Keratinocyte (primary cell): ENCODE results near the gene LTBR. TPM values are rescaled to one million over a fixed set of nuclear protein-coding genes. Genes with fewer than 3 reads are reported as not detected.
"Not testable (repeated sequence)": the region's sequence is repeated elsewhere in the genome, so short reads cannot be mapped to it uniquely, and the experiment has no call there.

Experiments
- DNase-seq: peaks from one replicate; pipeline ENCODE4 v3.0.0-alpha.2; 2011; ENCODE audit warnings: low read depth, missing footprints, low spot score
- FAIRE-seq: peaks from 2 replicates; lab custom pipeline; 2011; peaks lifted over from hg19 to GRCh38; lab: Jason Lieb, UNC
- H2AFZ ChIP-seq: 2 replicates; pipeline ENCODE4 v1.6.0; 2012; ENCODE audit warnings: low read length, control low read depth, inconsistent platforms; ENCODE audit not compliant: control insufficient read depth
- H3K27ac ChIP-seq: 2 replicates; pipeline ENCODE4 v1.5.1; 2011; ENCODE audit warnings: low read length; ENCODE audit not compliant: control insufficient read depth, insufficient read depth
- H3K27me3 ChIP-seq: 3 replicates; pipeline ENCODE4 v1.6.0; 2011; ENCODE audit warnings: low read length; ENCODE audit not compliant: control insufficient read depth, insufficient read depth; ENCODE audit errors: extremely low read depth
- H3K36me3 ChIP-seq, 2 experiments: 2 replicates in 1 of 2; 3 replicates in 1 of 2; pipeline ENCODE4 v1.5.1; 2011; ENCODE audit warnings: low read length in 2 of 2, mild to moderate bottlenecking in 1 of 2; ENCODE audit not compliant: control insufficient read depth in 2 of 2, insufficient read depth in 2 of 2; ENCODE audit errors: extremely low read depth in 1 of 2
- H3K4me1 ChIP-seq: 3 replicates; pipeline ENCODE4 v1.5.1; 2011; ENCODE audit warnings: low read length; ENCODE audit not compliant: control insufficient read depth, insufficient read depth; ENCODE audit errors: extremely low read depth
- H3K4me2 ChIP-seq: 3 replicates; pipeline ENCODE4 v1.6.0; 2011; ENCODE audit warnings: low read depth, low read length; ENCODE audit not compliant: control insufficient read depth, insufficient read depth; ENCODE audit errors: extremely low read depth
- H3K4me3 ChIP-seq, 3 experiments: fragments of 200-600 bp in 1 of 3; sonication (generic) in 1 of 3; 2 replicates in 2 of 3; 3 replicates in 1 of 3; pipeline ENCODE4 v1.5.1; 2011 to 2016; ENCODE audit warnings: low read length in 3 of 3, mild to moderate bottlenecking in 3 of 3, control low read depth in 2 of 3, inconsistent platforms in 1 of 3, low read depth in 1 of 3, mixed read lengths in 1 of 3, mixed run types in 1 of 3, moderate library complexity in 1 of 3; ENCODE audit not compliant: control insufficient read depth in 2 of 3, insufficient read depth in 2 of 3; ENCODE audit errors: extremely low read depth in 1 of 3
- H3K79me2 ChIP-seq: 2 replicates; pipeline ENCODE4 v1.6.0; 2012; ENCODE audit warnings: low read length; ENCODE audit not compliant: control insufficient read depth, insufficient read depth
- H3K9ac ChIP-seq: 3 replicates; pipeline ENCODE4 v1.6.0; 2011; ENCODE audit warnings: low read length; ENCODE audit not compliant: control insufficient read depth, insufficient read depth; ENCODE audit errors: extremely low read depth
- H3K9me1 ChIP-seq: 3 replicates; pipeline ENCODE4 v1.6.0; 2011; ENCODE audit warnings: low read length; ENCODE audit not compliant: control insufficient read depth, insufficient read depth; ENCODE audit errors: extremely low read depth
- H3K9me3 ChIP-seq: 2 replicates; pipeline ENCODE4 v1.5.1; 2012; ENCODE audit warnings: low read depth, low read length; ENCODE audit not compliant: control insufficient read depth
- H4K20me1 ChIP-seq: 3 replicates; pipeline ENCODE4 v1.6.0; 2011; ENCODE audit warnings: low read length; ENCODE audit not compliant: control insufficient read depth, insufficient read depth; ENCODE audit errors: extremely low read depth
- EZH2 ChIP-seq: IDR thresholded peaks from one replicate; pipeline ENCODE4 v1.6.1; 2012; ENCODE audit warnings: inconsistent platforms, mild to moderate bottlenecking, low read length, moderate library complexity
- dilution Hi-C: fragments of 300-500 bp; cut with MboI; formaldehyde crosslinking; loops from one replicate; pipeline ENCODE4 v1.7.0; 2020; ENCODE audit warnings: low sequenced_read_pairs; ENCODE audit not compliant: extremely low pct_ligation_motif_present
- polyA plus RNA-seq, 5 experiments: library from polyadenylated mRNA; depleted of rRNA in 3 of 5; stranded (reverse) in 3 of 5; stranded (forward) in 1 of 5; unstranded in 1 of 5; fragments of >200 nt; gene quantifications; 1 replicate in 1 of 5; 2 replicates in 3 of 5; 3 replicates in 1 of 5; pipeline versions ENCODE4 v1.2.1 to v1.2.3, GENCODE V29; 2011 to 2012; ENCODE audit warnings: missing spikeins in 2 of 5, low read depth in 1 of 5, low replicate concordance in 1 of 5
- TF ChIP-seq, protein P1 (sequence below), 3 experiments: IDR thresholded peaks in 1 of 3; conservative IDR thresholded peaks in 1 of 3; optimal IDR thresholded peaks in 1 of 3; 2 replicates in 2 of 3; 3 replicates in 1 of 3; pipeline versions ENCODE3 to v1.5.1; 2011; ENCODE audit warnings: low read length in 3 of 3, mild to moderate bottlenecking in 3 of 3, moderate library complexity in 2 of 3, control low read depth in 1 of 3, inconsistent platforms in 1 of 3; ENCODE audit not compliant: insufficient read depth in 2 of 3; ENCODE audit errors: extremely low read depth in 1 of 3

The LTBR gene
- polyA plus RNA-seq, 1 donor (not counting 4 experiments of a cell fraction or from before 2014, with no cell fraction given), result 42.7 TPM

DNA sequence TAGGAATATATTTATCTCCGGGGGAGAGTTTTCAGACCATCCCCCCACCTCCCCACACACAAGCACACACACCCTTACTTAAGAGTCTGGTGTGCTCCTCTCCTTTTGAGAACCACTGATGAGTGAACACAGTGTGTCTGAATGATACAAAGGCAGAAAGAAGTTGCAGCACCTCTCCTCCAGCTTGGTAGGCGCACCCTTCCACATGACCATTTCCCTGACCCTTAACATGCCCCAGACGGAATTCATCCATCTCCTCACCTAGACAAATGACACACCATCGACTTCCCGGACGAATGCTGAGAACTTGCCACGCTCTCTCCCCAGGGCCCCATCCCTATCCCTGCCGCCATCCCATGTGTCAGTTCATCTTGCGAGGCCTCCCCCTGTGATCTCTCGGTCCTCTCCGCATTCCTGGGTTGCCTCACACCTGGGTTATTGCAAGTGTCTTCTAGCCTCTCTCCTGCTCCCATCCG lies 46.0 kb upstream of the LTBR start:
- Histone ChIP-seq H3K79me2 (peaks cover 64% of the 10 kb centered on the region), H3K9ac (peak overlapping the region; percentile 90), H3K9me1 (no peaks in the 10 kb centered on the region), H3K4me1 (peaks cover 70% of the 10 kb centered on the region), H3K9me3 (no peaks in the 10 kb centered on the region), H3K27me3 (no peaks in the 10 kb centered on the region), H3K4me2 (peak overlapping the region; percentile 88), H3K36me3 (peaks cover 6 to 26% of the 10 kb centered on the region in 2 experiments), H3K27ac (peak overlapping the region; percentile 98), H4K20me1 (peaks cover 6% of the 10 kb centered on the region), H2AFZ (no peak overlapping the region), H3K4me3 (peak overlapping the region; percentile 6 to 96 (median 65))
- dilution Hi-C loops, result no loop called here
- FAIRE-seq, result peak; percentile 69
- no peak for DNase-seq
- TF ChIP-seq, protein P1, sequence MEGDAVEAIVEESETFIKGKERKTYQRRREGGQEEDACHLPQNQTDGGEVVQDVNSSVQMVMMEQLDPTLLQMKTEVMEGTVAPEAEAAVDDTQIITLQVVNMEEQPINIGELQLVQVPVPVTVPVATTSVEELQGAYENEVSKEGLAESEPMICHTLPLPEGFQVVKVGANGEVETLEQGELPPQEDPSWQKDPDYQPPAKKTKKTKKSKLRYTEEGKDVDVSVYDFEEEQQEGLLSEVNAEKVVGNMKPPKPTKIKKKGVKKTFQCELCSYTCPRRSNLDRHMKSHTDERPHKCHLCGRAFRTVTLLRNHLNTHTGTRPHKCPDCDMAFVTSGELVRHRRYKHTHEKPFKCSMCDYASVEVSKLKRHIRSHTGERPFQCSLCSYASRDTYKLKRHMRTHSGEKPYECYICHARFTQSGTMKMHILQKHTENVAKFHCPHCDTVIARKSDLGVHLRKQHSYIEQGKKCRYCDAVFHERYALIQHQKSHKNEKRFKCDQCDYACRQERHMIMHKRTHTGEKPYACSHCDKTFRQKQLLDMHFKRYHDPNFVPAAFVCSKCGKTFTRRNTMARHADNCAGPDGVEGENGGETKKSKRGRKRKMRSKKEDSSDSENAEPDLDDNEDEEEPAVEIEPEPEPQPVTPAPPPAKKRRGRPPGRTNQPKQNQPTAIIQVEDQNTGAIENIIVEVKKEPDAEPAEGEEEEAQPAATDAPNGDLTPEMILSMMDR (optimal IDR thresholded peaks at IDR 0.05 in 1 of 3, IDR thresholded peaks at IDR 0.05 in 1 of 3, conservative IDR thresholded peaks at IDR 0.05 in 1 of 3; ENCODE audit: extremely low read depth in 1 of 3, insufficient read depth in 2 of 3, low read length in 3 of 3), result no peak

- H3K9me3 ChIP-seq, FAIRE-seq, H2AFZ ChIP-seq, DNase-seq, dilution Hi-C loops, H3K27me3 ChIP-seq, H4K20me1 ChIP-seq, H3K9me1 ChIP-seq: not testable (repeated sequence)
- peak overlapping the region; percentile 98 for H3K27ac ChIP-seq
- H3K4me2 ChIP-seq, result peak overlapping the region; percentile 88
- peaks cover 65% of the 10 kb centered on the region for H3K4me1 ChIP-seq
- peaks cover 64% of the 10 kb centered on the region for H3K79me2 ChIP-seq
- H3K9ac ChIP-seq, result peak overlapping the region; percentile 90
- H3K36me3 ChIP-seq, result peaks cover 2 to 21% of the 10 kb centered on the region in 2 experiments
- peak overlapping the region; percentile 65 to 96 (median 83) for H3K4me3 ChIP-seq
These were observed 45.4 kb upstream of the LTBR start for GRCh38 chr12:6338536-6338935.

DNA sequence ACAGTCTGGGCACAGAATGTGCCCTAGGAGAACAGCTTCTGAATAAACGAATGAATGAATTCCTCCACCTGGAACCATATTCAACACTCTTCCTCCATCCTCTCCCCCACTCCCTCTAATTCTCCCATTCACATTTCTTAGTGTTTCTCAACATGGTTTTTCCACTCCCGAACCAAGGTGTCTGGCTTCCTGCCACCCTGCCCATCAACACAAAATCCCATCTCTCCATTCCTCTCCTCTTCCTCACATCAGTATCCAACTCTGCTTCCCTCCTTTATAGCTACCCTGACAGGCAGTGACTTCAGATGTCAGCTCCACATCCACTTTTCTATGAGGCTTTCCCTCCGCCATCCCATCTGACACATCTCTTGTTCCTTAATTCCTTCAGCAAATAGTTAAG lies 45.0 kb upstream of the LTBR start:
- DNase-seq (no peak), FAIRE-seq (no peak)
- Histone ChIP-seq H3K9ac (peak overlapping the region; percentile 90), H3K79me2 (peaks cover 64% of the 10 kb centered on the region), H3K9me3 (no peaks in the 10 kb centered on the region), H3K9me1 (no peaks in the 10 kb centered on the region), H4K20me1 (peaks cover 6% of the 10 kb centered on the region), H2AFZ (no peak overlapping the region), H3K4me2 (peak overlapping the region; percentile 88), H3K4me1 (peaks cover 60% of the 10 kb centered on the region), H3K36me3 (peaks cover 2 to 18% of the 10 kb centered on the region in 2 experiments), H3K27ac (peak overlapping the region; percentile 98), H3K4me3 (peak overlapping the region; percentile 65 to 96 (median 83)), H3K27me3 (no peaks in the 10 kb centered on the region)
- dilution Hi-C loops, result no loop called here
- TF ChIP-seq, protein P1 (optimal IDR thresholded peaks at IDR 0.05 in 1 of 3, IDR thresholded peaks at IDR 0.05 in 1 of 3, conservative IDR thresholded peaks at IDR 0.05 in 1 of 3; ENCODE audit: extremely low read depth in 1 of 3, insufficient read depth in 2 of 3, low read length in 3 of 3), result no peak
- TF ChIP-seq EZH2, result no peak
